A673 (cell line): ENCODE data around the gene DNAH7.

ENCODE experiments used
- EZH2 ChIP-seq: fragments of 200-600 bp; sonication (generic); IDR thresholded peaks from 2 replicates; pipeline ENCODE4 v1.6.1; 2017; ENCODE audit warnings: borderline replicate concordance, low read depth, mild to moderate bottlenecking, mixed read lengths, antibody characterized with exemption, low read length; ENCODE audit not compliant: poor library complexity, severe bottlenecking
- TF ChIP-seq, protein P1 (sequence below): fragments of 300-800, 200-600 bp; sonication (generic); conservative IDR thresholded peaks from 2 replicates; pipeline ENCODE4 v1.5.1; 2017; ENCODE audit warnings: low read depth, mild to moderate bottlenecking, antibody characterized with exemption, low read length, moderate library complexity, mixed read lengths

GRCh38 chr2:195758846-195759245 lies 309.8 kb downstream of the DNAH7 start:
- TF ChIP-seq, protein P1, sequence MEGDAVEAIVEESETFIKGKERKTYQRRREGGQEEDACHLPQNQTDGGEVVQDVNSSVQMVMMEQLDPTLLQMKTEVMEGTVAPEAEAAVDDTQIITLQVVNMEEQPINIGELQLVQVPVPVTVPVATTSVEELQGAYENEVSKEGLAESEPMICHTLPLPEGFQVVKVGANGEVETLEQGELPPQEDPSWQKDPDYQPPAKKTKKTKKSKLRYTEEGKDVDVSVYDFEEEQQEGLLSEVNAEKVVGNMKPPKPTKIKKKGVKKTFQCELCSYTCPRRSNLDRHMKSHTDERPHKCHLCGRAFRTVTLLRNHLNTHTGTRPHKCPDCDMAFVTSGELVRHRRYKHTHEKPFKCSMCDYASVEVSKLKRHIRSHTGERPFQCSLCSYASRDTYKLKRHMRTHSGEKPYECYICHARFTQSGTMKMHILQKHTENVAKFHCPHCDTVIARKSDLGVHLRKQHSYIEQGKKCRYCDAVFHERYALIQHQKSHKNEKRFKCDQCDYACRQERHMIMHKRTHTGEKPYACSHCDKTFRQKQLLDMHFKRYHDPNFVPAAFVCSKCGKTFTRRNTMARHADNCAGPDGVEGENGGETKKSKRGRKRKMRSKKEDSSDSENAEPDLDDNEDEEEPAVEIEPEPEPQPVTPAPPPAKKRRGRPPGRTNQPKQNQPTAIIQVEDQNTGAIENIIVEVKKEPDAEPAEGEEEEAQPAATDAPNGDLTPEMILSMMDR = no peak
- no peak for TF ChIP-seq EZH2
